Trophoblast cell (in vitro differentiated cells and primary cell): Measurements from ENCODE around the gene ETNK1.

Source experiments
- DNase-seq, 2 donors: peaks; one replicate each; pipeline ENCODE4 v3.0.0-alpha.2; 2016
- H2AFZ ChIP-seq: 2 replicates; pipeline ENCODE4 v1.6.1; 2013; ENCODE audit warnings: low read length, moderate library complexity, mild to moderate bottlenecking; ENCODE audit not compliant: insufficient read depth, poor library complexity
- H2AK5ac ChIP-seq: 2 replicates; pipeline ENCODE4 v1.6.1; 2013; ENCODE audit warnings: mild to moderate bottlenecking, low read length
- H2BK120ac ChIP-seq: 2 replicates; pipeline ENCODE4 v1.6.1; 2013; ENCODE audit warnings: low read length, mild to moderate bottlenecking, moderate library complexity; ENCODE audit not compliant: insufficient read depth, poor library complexity
- H2BK12ac ChIP-seq: 2 replicates; pipeline ENCODE4 v1.6.1; 2013; ENCODE audit warnings: mild to moderate bottlenecking, low read length, moderate library complexity
- H2BK5ac ChIP-seq: 2 replicates; pipeline ENCODE4 v1.6.1; 2013; ENCODE audit warnings: low read length, low read depth, moderate library complexity, mild to moderate bottlenecking; ENCODE audit not compliant: poor library complexity
- H3K14ac ChIP-seq: 2 replicates; pipeline ENCODE4 v1.6.1; 2013; ENCODE audit warnings: mild to moderate bottlenecking, low read length
- H3K18ac ChIP-seq: 2 replicates; pipeline ENCODE4 v1.6.1; 2013; ENCODE audit warnings: mild to moderate bottlenecking, low read length
- H3K23ac ChIP-seq: 2 replicates; pipeline ENCODE4 v1.6.1; 2013; ENCODE audit warnings: low read length
- H3K27ac ChIP-seq: 2 replicates; pipeline ENCODE4 v1.5.1; 2013; ENCODE audit warnings: low read depth, mild to moderate bottlenecking, inconsistent platforms, low read length, moderate library complexity
- H3K27me3 ChIP-seq: 2 replicates; pipeline ENCODE4 v1.6.1; 2013; ENCODE audit warnings: inconsistent platforms, mild to moderate bottlenecking, low read length, moderate library complexity; ENCODE audit not compliant: insufficient read depth
- H3K36me3 ChIP-seq, 2 experiments: 1 replicate in 1 of 2; 2 replicates in 1 of 2; pipeline ENCODE4 v1.6.1; 2013; ENCODE audit warnings: low read length in 2 of 2, mild to moderate bottlenecking in 2 of 2, moderate library complexity in 1 of 2; ENCODE audit not compliant: insufficient read depth in 2 of 2, control insufficient read depth in 1 of 2
- H3K4ac ChIP-seq: 2 replicates; pipeline ENCODE4 v1.6.1; 2013; ENCODE audit warnings: low read depth, mild to moderate bottlenecking, low read length, moderate library complexity
- H3K4me1 ChIP-seq, 2 experiments: 1 replicate in 1 of 2; 2 replicates in 1 of 2; pipeline ENCODE4 v1.6.1; 2013; ENCODE audit warnings: low read length in 2 of 2, mild to moderate bottlenecking in 2 of 2, moderate library complexity in 1 of 2; ENCODE audit not compliant: insufficient read depth in 2 of 2, control insufficient read depth in 1 of 2
- H3K4me2 ChIP-seq: 2 replicates; pipeline ENCODE4 v1.6.1; 2013; ENCODE audit warnings: inconsistent platforms, mild to moderate bottlenecking, low read length, moderate library complexity
- H3K4me3 ChIP-seq: 2 replicates; pipeline ENCODE4 v1.5.1; 2013; ENCODE audit warnings: mild to moderate bottlenecking, low read depth, low read length, inconsistent platforms
- H3K79me1 ChIP-seq: one replicate; pipeline ENCODE4 v1.6.1; 2013; ENCODE audit warnings: low read length
- H3K79me2 ChIP-seq: 2 replicates; pipeline ENCODE4 v1.6.1; 2013; ENCODE audit warnings: low read length, mild to moderate bottlenecking; ENCODE audit not compliant: control insufficient read depth, insufficient read depth, poor library complexity
- H3K9ac ChIP-seq: 2 replicates; pipeline ENCODE4 v1.6.1; 2013; ENCODE audit warnings: mild to moderate bottlenecking, low read length
- H3K9me3 ChIP-seq: 2 replicates; pipeline ENCODE4 v1.6.1; 2013; ENCODE audit warnings: low read depth, mild to moderate bottlenecking, control low read depth, inconsistent platforms, low read length; ENCODE audit not compliant: insufficient read depth
- H4K12ac ChIP-seq: 2 replicates; pipeline ENCODE4 v1.6.1; 2013; ENCODE audit warnings: low read depth, mild to moderate bottlenecking, low read length, moderate library complexity
- H4K8ac ChIP-seq: 2 replicates; pipeline ENCODE4 v1.6.1; 2013; ENCODE audit warnings: low read depth, mild to moderate bottlenecking, low read length, moderate library complexity
- H4K91ac ChIP-seq: one replicate; pipeline ENCODE4 v1.6.1; 2013; ENCODE audit warnings: low read depth, mild to moderate bottlenecking, low read length, moderate library complexity
- WGBS: extraction: QIAGEN DNeasy Blood & Tissue Kit; methylation state at CpG from one replicate; pipeline ENCODE4 v1.1.7; 2013; ENCODE audit warnings: missing lambda C conversion rate; ENCODE audit not compliant: insufficient read length, insufficient coverage; ENCODE audit errors: extremely low coverage; 5-methylcytosine and 5-hydroxymethylcytosine counted together

The ETNK1 gene

GRCh38 chr12:22728987-22729386, 104.0 kb downstream of the ETNK1 start:
- no peaks in the 10 kb centered on the region for H3K79me2 ChIP-seq
- H3K14ac ChIP-seq = no peak overlapping the region
- no peak overlapping the region for H4K91ac ChIP-seq
- no CpG with 5 or more reads among the region's 2 CpGs for WGBS
- H3K9me3 ChIP-seq = no peaks in the 10 kb centered on the region
- no peak overlapping the region for H3K4ac ChIP-seq
- peaks cover 0 to 3% of the 10 kb centered on the region in 2 experiments for H3K4me1 ChIP-seq
- H3K4me2 ChIP-seq = no peak overlapping the region
- no peak overlapping the region for H4K12ac ChIP-seq
- no peak overlapping the region for H4K8ac ChIP-seq
- H3K18ac ChIP-seq = no peak overlapping the region
- H2BK120ac ChIP-seq = no peak overlapping the region
- H2AK5ac ChIP-seq = no peak overlapping the region
- no peak overlapping the region for H2AFZ ChIP-seq
- H3K27me3 ChIP-seq = no peaks in the 10 kb centered on the region
- H2BK5ac ChIP-seq = no peak overlapping the region
- no peak for DNase-seq
- no peak overlapping the region for H3K27ac ChIP-seq
- H3K36me3 ChIP-seq = no peaks in the 10 kb centered on the region
- H3K79me1 ChIP-seq = no peaks in the 10 kb centered on the region
- H3K4me3 ChIP-seq = no peak overlapping the region
- H3K9ac ChIP-seq = no peak overlapping the region
- no peak overlapping the region for H2BK12ac ChIP-seq
- H3K23ac ChIP-seq = no peak overlapping the region

- Histone ChIP-seq H3K27ac (no peak overlapping the region), H3K14ac (no peak overlapping the region), H3K4me2 (no peak overlapping the region), H3K36me3 (no peaks in the 10 kb centered on the region), H3K79me2 (no peaks in the 10 kb centered on the region), H3K27me3 (no peaks in the 10 kb centered on the region), H4K91ac (no peak overlapping the region), H2AK5ac (no peak overlapping the region), H3K18ac (no peak overlapping the region), H3K9ac (no peak overlapping the region), H3K9me3 (no peaks in the 10 kb centered on the region), H3K79me1 (no peaks in the 10 kb centered on the region), H3K23ac (no peak overlapping the region), H2BK12ac (no peak overlapping the region), H3K4me3 (no peak overlapping the region), H2BK120ac (no peak overlapping the region), H2BK5ac (no peak overlapping the region), H4K8ac (no peak overlapping the region), H3K4ac (no peak overlapping the region), H2AFZ (no peak overlapping the region), H3K4me1 (peaks cover 0 to 3% of the 10 kb centered on the region in 2 experiments), H4K12ac (no peak overlapping the region)
- no CpG with 5 or more reads among the region's 6 CpGs for WGBS
- DNase-seq = peak in 1 of 2 donors; percentile 6
These were observed 104.5 kb downstream of the ETNK1 start for GRCh38 chr12:22729431-22729956.

- Histone ChIP-seq H3K18ac (no peak overlapping the region), H3K27ac (no peak overlapping the region), H4K12ac (no peak overlapping the region), H2BK120ac (no peak overlapping the region), H2BK5ac (no peak overlapping the region), H2AFZ (no peak overlapping the region), H3K14ac (no peak overlapping the region), H4K91ac (no peak overlapping the region), H3K4me2 (no peak overlapping the region), H3K4ac (no peak overlapping the region), H3K9ac (no peak overlapping the region), H3K27me3 (no peaks in the 10 kb centered on the region), H3K9me3 (no peaks in the 10 kb centered on the region), H3K4me1 (peaks cover 0 to 3% of the 10 kb centered on the region in 2 experiments), H3K79me1 (no peaks in the 10 kb centered on the region), H4K8ac (no peak overlapping the region), H3K36me3 (no peaks in the 10 kb centered on the region), H3K79me2 (no peaks in the 10 kb centered on the region), H3K23ac (no peak overlapping the region), H3K4me3 (no peak overlapping the region), H2BK12ac (no peak overlapping the region), H2AK5ac (no peak overlapping the region)
- peak in 1 of 2 donors; percentile 42 for DNase-seq
- no CpG with 5 or more reads among the region's 3 CpGs for WGBS
These were observed 105.0 kb downstream of the ETNK1 start for GRCh38 chr12:22729957-22730443.

- Histone ChIP-seq H2BK120ac (no peak overlapping the region), H3K9me3 (no peaks in the 10 kb centered on the region), H2BK5ac (no peak overlapping the region), H4K8ac (no peak overlapping the region), H2BK12ac (no peak overlapping the region), H3K27me3 (no peaks in the 10 kb centered on the region), H3K9ac (no peak overlapping the region), H2AFZ (no peak overlapping the region), H3K18ac (no peak overlapping the region), H4K91ac (no peak overlapping the region), H3K4ac (no peak overlapping the region), H2AK5ac (no peak overlapping the region), H3K36me3 (no peaks in the 10 kb centered on the region), H3K4me2 (no peak overlapping the region), H3K23ac (no peak overlapping the region), H3K4me1 (peaks cover 0 to 3% of the 10 kb centered on the region in 2 experiments), H3K14ac (no peak overlapping the region), H3K79me2 (no peaks in the 10 kb centered on the region), H3K4me3 (no peak overlapping the region), H4K12ac (no peak overlapping the region), H3K79me1 (no peaks in the 10 kb centered on the region), H3K27ac (no peak overlapping the region)
- no CpG with 5 or more reads among the region's 3 CpGs for WGBS
- peak in 1 of 2 donors; percentile 9 for DNase-seq
These were observed 106.3 kb downstream of the ETNK1 start for GRCh38 chr12:22731236-22731635.
